ENCODE measurements around the gene ADAMTS8.

DNA sequence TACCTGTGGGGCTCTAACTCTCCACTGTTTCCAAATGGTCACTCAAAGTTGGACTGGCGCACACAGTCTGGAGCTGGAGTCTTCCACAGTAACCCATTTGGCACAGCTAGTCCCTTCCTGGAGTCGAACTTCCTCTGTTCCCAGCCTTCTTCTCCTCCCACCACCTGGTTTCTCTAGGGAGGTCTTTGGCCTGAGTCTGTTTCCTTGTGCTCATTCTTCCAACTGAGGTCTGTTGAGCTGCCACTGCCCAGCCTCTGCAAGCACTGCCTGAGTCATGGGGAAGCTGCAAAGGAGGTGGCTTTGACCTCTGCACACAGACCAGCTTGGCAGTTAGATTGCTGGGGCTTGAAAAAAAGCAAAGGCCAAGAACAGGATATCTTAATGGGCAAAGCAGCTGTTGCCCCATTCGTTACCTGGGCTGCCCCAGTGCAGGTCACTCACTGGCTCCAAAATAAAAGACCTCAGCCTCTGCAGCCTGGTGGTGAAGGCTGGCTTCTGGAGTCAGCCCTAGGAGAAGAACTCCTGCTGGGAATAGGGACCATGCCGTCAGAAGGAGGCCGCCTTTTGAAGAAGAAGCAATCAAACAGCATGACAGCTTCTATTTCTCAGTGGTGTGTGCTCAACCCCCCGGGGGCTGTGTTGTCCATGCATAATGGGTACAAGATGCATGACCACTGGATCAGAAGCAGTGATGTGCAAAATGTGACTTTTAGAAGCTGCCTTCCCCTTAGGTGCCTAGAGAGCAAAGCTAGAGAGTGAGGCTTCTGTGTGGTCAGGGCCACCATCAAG lies 23.0 kb upstream of the ADAMTS8 start:
- no peak for TF ChIP-seq POLR2AphosphoS5 (IDR thresholded peaks at IDR 0.05; ENCODE audit: borderline replicate concordance, low read depth, low read length)
- TF ChIP-seq EZH2 (IDR thresholded peaks at IDR 0.05) = no peak
- TF ChIP-seq FOXP2 (optimal IDR thresholded peaks at IDR 0.05; ENCODE audit: control extremely low read depth, extremely low read length, insufficient read depth) = no peak
